Mesothelial cell of epicardium (in vitro differentiated cells): ENCODE data around the gene MACROD2. TPM values are rescaled to one million over a fixed set of nuclear protein-coding genes. Genes with fewer than 3 reads are reported as not detected.

Experiments used
- DNase-seq, 2 experiments: peaks; one replicate each; pipeline ENCODE4 v3.0.0; 2021; ENCODE audit warnings: low spot score in 2 of 2; ENCODE audit not compliant: unreplicated experiment in 2 of 2
- H3K27ac Mint-ChIP-seq: 2 replicates; pipeline ENCODE4 v1.8.0; 2021; ENCODE audit warnings: mixed read lengths
- H3K27me3 Mint-ChIP-seq: 2 replicates; pipeline ENCODE4 v1.8.0; 2021; ENCODE audit warnings: low read depth, mixed read lengths
- H3K36me3 Mint-ChIP-seq: 2 replicates; pipeline ENCODE4 v1.8.0; 2021; ENCODE audit warnings: mixed read lengths
- H3K4me1 Mint-ChIP-seq: 2 replicates; pipeline ENCODE4 v1.8.0; 2021; ENCODE audit warnings: mixed read lengths
- H3K4me3 Mint-ChIP-seq: 2 replicates; pipeline ENCODE4 v1.8.0; 2021; ENCODE audit warnings: mild to moderate bottlenecking, moderate library complexity, mixed read lengths
- H3K9me3 Mint-ChIP-seq: 2 replicates; pipeline ENCODE4 v1.8.0; 2021; ENCODE audit warnings: mixed read lengths
- total RNA-seq: library from RNA; stranded (reverse); gene quantifications from 3 replicates; pipeline ENCODE4 v1.2.1, GENCODE V29; 2021
- TF ChIP-seq, protein P1 (sequence below): fragments of 200-600 bp; sonication (generic); IDR thresholded peaks from one replicate; pipeline ENCODE4 v1.5.0; 2021; ENCODE audit warnings: antibody characterized with exemption; ENCODE audit not compliant: unreplicated experiment

Gene MACROD2
- total RNA-seq, 1 donor from 2014 or later, result 10.0 TPM

DNA sequence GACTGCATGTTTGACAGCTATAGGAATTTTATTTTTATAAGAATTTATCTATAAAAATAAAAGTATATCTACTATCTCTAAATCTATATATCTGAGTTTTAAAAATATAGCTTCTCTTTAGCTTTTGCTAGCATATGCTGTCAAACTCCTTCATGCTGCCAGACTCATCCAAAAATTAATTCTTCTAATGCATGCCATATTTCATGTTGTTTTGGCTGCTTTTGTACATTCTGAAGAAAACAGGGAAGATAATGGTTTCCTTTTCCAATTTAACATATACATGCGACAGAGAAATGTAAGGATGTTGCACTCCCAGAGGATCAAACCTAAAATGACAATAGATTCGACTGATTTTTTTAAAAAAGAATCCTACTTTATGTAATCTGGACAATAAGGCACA, 919.3 kb downstream of the MACROD2 start:
- no peak for DNase-seq
- Mint-ChIP-seq H3K4me1 (peaks cover 65% of the 10 kb centered on the region), H3K36me3 (no peaks in the 10 kb centered on the region), H3K27ac (peak overlapping the region; percentile 89), H3K27me3 (no peaks in the 10 kb centered on the region), H3K9me3 (no peaks in the 10 kb centered on the region), H3K4me3 (no peak overlapping the region)
- TF ChIP-seq, protein P1, sequence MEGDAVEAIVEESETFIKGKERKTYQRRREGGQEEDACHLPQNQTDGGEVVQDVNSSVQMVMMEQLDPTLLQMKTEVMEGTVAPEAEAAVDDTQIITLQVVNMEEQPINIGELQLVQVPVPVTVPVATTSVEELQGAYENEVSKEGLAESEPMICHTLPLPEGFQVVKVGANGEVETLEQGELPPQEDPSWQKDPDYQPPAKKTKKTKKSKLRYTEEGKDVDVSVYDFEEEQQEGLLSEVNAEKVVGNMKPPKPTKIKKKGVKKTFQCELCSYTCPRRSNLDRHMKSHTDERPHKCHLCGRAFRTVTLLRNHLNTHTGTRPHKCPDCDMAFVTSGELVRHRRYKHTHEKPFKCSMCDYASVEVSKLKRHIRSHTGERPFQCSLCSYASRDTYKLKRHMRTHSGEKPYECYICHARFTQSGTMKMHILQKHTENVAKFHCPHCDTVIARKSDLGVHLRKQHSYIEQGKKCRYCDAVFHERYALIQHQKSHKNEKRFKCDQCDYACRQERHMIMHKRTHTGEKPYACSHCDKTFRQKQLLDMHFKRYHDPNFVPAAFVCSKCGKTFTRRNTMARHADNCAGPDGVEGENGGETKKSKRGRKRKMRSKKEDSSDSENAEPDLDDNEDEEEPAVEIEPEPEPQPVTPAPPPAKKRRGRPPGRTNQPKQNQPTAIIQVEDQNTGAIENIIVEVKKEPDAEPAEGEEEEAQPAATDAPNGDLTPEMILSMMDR, result no peak

DNA sequence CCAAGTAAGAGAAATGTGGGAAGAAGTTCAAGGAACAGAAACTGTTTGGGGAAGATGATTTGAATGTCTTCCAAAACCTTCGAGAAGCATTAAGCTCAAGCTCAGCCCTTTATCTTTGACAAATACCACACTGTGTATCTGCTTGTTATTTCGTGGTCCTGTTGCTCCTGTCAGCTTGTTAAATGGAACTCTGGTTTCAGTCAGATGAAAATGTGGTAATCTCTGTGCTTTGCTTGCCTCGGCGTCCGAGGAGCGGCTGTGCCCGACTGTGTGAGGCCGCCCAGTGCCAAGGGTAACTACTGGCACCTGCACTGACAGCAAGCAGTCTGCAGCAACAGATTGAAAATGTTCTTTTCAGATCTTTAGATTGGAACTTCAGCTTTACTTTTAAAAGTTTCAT, 920.0 kb downstream of the MACROD2 start:
- Mint-ChIP-seq H3K27me3 (no peaks in the 10 kb centered on the region), H3K4me1 (peaks cover 64% of the 10 kb centered on the region)

DNA sequence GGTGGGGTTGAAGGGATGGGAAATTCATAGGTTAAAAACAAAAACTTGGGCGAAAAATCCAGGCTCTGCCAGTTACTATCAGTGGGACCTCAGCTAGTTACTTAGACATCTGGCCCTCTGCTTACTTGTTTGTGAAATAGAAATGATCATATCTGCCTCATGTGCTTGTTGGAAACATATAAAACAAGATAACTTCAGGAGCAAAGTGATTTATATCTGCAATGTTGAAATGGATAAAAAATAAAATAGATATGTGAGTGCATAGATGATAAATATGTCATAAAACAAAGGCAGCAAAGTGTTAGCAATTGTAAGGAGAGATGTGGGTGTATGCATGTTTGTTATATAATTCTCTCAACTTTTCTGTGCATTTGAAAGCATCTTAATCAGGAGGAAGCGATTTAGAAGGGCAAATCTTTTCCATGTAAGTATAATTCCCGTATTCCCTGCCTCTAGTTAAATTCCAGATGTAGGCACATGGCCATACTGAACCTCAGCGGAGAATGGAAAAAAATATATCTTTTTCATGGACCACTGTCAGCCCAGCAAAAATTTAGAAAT, 921.1 kb downstream of the MACROD2 start:
- peak overlapping the region; percentile 28 for H3K27ac Mint-ChIP-seq
- DNase-seq, result no peak
- H3K27me3 Mint-ChIP-seq, result no peaks in the 10 kb centered on the region
- no peaks in the 10 kb centered on the region for H3K36me3 Mint-ChIP-seq
- H3K4me3 Mint-ChIP-seq, result no peak overlapping the region
- TF ChIP-seq, protein P1, result no peak
- no peaks in the 10 kb centered on the region for H3K9me3 Mint-ChIP-seq
- peaks cover 59% of the 10 kb centered on the region for H3K4me1 Mint-ChIP-seq

More for the DNA sequence above, 920.0 kb downstream of the MACROD2 start:
- H3K27ac Mint-ChIP-seq, result peak overlapping the region; percentile 89
- DNase-seq, result no peak
- no peaks in the 10 kb centered on the region for H3K9me3 Mint-ChIP-seq
- H3K36me3 Mint-ChIP-seq, result no peaks in the 10 kb centered on the region
- H3K4me3 Mint-ChIP-seq, result peak overlapping the region; percentile 9
- TF ChIP-seq, protein P1, result no peak

DNA sequence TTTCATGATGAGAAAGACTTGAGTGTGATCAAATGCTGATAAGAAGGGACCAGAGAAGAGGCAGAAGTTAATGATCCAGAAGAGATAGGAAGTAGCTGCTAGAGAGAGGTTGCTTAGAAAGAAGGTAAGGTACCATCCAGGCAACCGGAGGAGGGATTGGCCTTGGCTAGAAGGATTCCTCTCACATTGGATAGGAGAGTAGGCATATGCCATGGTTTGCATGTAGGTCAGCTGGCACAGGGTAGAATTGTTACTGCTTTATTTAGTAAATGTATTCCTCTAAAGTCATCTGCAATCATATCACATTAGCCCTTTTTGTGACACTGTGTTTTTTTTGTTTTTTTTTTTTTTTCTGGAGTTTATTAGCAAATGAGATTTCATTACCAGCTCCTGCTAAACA, 923.0 kb downstream of the MACROD2 start:
- no peaks in the 10 kb centered on the region for H3K36me3 Mint-ChIP-seq
- H3K27ac Mint-ChIP-seq, result peak overlapping the region; percentile 11
- H3K27me3 Mint-ChIP-seq, result no peaks in the 10 kb centered on the region
- H3K4me3 Mint-ChIP-seq, result no peak overlapping the region
- no peak for DNase-seq
- TF ChIP-seq, protein P1, result no peak
- peaks cover 71% of the 10 kb centered on the region for H3K4me1 Mint-ChIP-seq
- H3K9me3 Mint-ChIP-seq, result no peaks in the 10 kb centered on the region

DNA sequence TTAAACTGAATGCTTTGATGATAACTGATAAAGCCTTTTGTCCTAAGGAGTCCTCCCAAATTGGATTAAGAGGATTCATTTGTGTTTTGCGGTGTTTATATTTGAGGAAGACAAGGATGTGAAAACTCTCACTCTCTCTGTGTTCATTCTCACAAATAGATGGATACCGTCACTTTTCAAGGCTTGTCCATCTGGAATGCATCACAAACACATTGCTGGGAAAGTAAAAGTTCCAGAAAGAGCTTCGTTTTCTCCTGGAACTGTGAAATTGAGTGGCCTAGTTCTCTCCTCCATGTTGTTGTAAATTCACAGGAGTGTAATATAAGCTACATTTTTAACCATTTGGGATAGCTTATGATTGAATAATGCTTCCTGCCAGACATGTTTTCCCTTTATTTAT, 923.7 kb downstream of the MACROD2 start:
- H3K27me3 Mint-ChIP-seq, result no peaks in the 10 kb centered on the region
- no peaks in the 10 kb centered on the region for H3K9me3 Mint-ChIP-seq
- TF ChIP-seq, protein P1, result no peak
- H3K27ac Mint-ChIP-seq, result peak overlapping the region; percentile 88
- H3K36me3 Mint-ChIP-seq, result no peaks in the 10 kb centered on the region
- no peak for DNase-seq
- no peak overlapping the region for H3K4me3 Mint-ChIP-seq
- peaks cover 71% of the 10 kb centered on the region for H3K4me1 Mint-ChIP-seq
